GM12878 (cell line): ENCODE results near the gene CPSF4. TPM values are rescaled to one million over a fixed set of nuclear protein-coding genes. Genes with fewer than 3 reads are reported as not detected.

Experiments used
- ATAC-seq: fragments of 200-7000 bp; cut with Tn5 transposase; 3 replicates; pipeline ENCODE4 v1.9.1; 2020; ENCODE audit warnings: mild to moderate bottlenecking, moderate library complexity
- BruUV-seq: library from RNA; stranded (reverse); fragments of 400-500 nt; replicated peaks from 2 replicates; lab custom pipeline; 2021; lab: Mats Ljungman, UMichigan
- CTCF ChIA-PET: fragments of 300-600 bp; sonication (Branson Sonifier 250); formaldehyde crosslinking; extraction: SDS; loops from one replicate; lab custom pipeline; 2021; ENCODE audit warnings: inconsistent platforms; lab: Yijun Ruan, JAX
- POLR2A ChIA-PET: fragments of 350-600 bp; formaldehyde crosslinking; extraction: SDS; loops from one replicate; lab custom pipeline; 2021; ENCODE audit warnings: inconsistent platforms; lab: Charles Lee
- RAD21 ChIA-PET: fragments of 300-600 bp; sonication (Branson Sonifier 250); formaldehyde crosslinking; loops from one replicate; lab custom pipeline; 2023; ENCODE audit warnings: antibody characterized with exemption; ENCODE audit not compliant: unreplicated experiment; lab: Charles Lee
- SMC1A ChIA-PET: fragments of 300-600 bp; sonication (Branson Sonifier 250); formaldehyde crosslinking; loops from one replicate; lab custom pipeline; 2023; ENCODE audit not compliant: unreplicated experiment, uncharacterized antibody; lab: Charles Lee
- DNase-seq: peaks from one replicate; pipeline ENCODE4 v3.0.0-alpha.2; 2011; ENCODE audit warnings: low read depth, low spot score
- FAIRE-seq: peaks from 3 replicates; lab custom pipeline; 2011; peaks lifted over from hg19 to GRCh38; lab: Jason Lieb, UNC
- H2AFZ ChIP-seq: 2 replicates; pipeline ENCODE4 v1.6.0; 2011; ENCODE audit warnings: low read depth, low read length, control low read depth; ENCODE audit not compliant: control insufficient read depth
- H3K27ac ChIP-seq: 2 replicates; pipeline ENCODE4 v1.5.1; 2011; ENCODE audit warnings: control low read depth; ENCODE audit not compliant: control insufficient read depth, insufficient read depth
- H3K27me3 ChIP-seq, 2 experiments: replicated peaks in 1 of 2; 2 replicates each; pipeline versions ENCODE4 v1.6.0 to v1.6.1; 2011; ENCODE audit warnings: low read length in 1 of 2; ENCODE audit not compliant: control insufficient read depth in 2 of 2, insufficient read depth in 2 of 2
- H3K36me3 ChIP-seq, 2 experiments: 2 replicates each; pipeline ENCODE4 v1.5.1; 2011; ENCODE audit warnings: low read length in 1 of 2; ENCODE audit not compliant: control insufficient read depth in 2 of 2, insufficient read depth in 2 of 2
- H3K4me1 ChIP-seq: 2 replicates; pipeline ENCODE4 v1.6.1; 2011; ENCODE audit warnings: mild to moderate bottlenecking, low read length, moderate library complexity, mixed read lengths; ENCODE audit not compliant: control insufficient read depth, insufficient read depth
- H3K4me2 ChIP-seq: 2 replicates; pipeline ENCODE4 v1.6.0; 2011; ENCODE audit warnings: control low read depth; ENCODE audit not compliant: control insufficient read depth, insufficient read depth
- H3K4me3 ChIP-seq: fragments of 200-600 bp; sonication (generic); 2 replicates; pipeline ENCODE4 v1.5.1; 2016
- H3K79me2 ChIP-seq: 2 replicates; pipeline ENCODE4 v1.6.0; 2011; ENCODE audit warnings: low read length; ENCODE audit not compliant: control insufficient read depth, insufficient read depth
- H3K9ac ChIP-seq: 2 replicates; pipeline ENCODE4 v1.8.0; 2011; ENCODE audit warnings: low read length, control low read depth, mixed read lengths; ENCODE audit not compliant: control insufficient read depth, insufficient read depth
- H3K9me3 ChIP-seq: replicated peaks from 3 replicates; pipeline ENCODE4 v1.5.1; 2011; ENCODE audit warnings: mild to moderate bottlenecking, low read length; ENCODE audit not compliant: control insufficient read depth, insufficient read depth
- H4K20me1 ChIP-seq: 2 replicates; pipeline ENCODE4 v1.6.0; 2011; ENCODE audit not compliant: control insufficient read depth, insufficient read depth
- MYB ChIP-seq: fragments of 150-350 bp; IDR thresholded peaks from 2 replicates; pipeline ENCODE4 v1.6.1; 2014; ENCODE audit warnings: mild to moderate bottlenecking, low read depth, low read length, borderline replicate concordance
- PML ChIP-seq: IDR thresholded peaks from 2 replicates; pipeline ENCODE4 v1.6.1; 2012; ENCODE audit warnings: low read length, inconsistent platforms
- POLR2A ChIP-seq: IDR thresholded peaks from 2 replicates; pipeline ENCODE4 v1.6.1; 2011; ENCODE audit warnings: low read depth, mild to moderate bottlenecking, low read length
- ZNF207 ChIP-seq: fragments of 450-650 bp; IDR thresholded peaks from 2 replicates; pipeline ENCODE4 v1.6.1; 2014; ENCODE audit warnings: antibody characterized with exemption, mild to moderate bottlenecking, borderline replicate concordance
- WGBS: methylation state at CpG from one replicate; pipeline ENCODE4 v1.1.6; 2016; ENCODE audit warnings: low lambda C conversion rate; ENCODE audit not compliant: insufficient replicate concordance, insufficient coverage; ENCODE audit errors: missing lambda C conversion rate; 5-methylcytosine and 5-hydroxymethylcytosine counted together
- in situ Hi-C: fragments of 300-500 bp; cut with MboI; formaldehyde crosslinking; loops from 9 replicates; pipeline ENCODE4 v1.14.3; 2018; ENCODE audit warnings: mixed read lengths
- intact Hi-C: fragments of 100-400 bp; cut with micrococcal nuclease; formaldehyde crosslinking; loops from one replicate; pipeline ENCODE4 v1.14.2; 2022; ENCODE audit not compliant: unreplicated experiment
- polyA plus RNA-seq, 11 experiments: library from polyadenylated mRNA; depleted of rRNA in 4 of 11; unstranded in 6 of 11; stranded (reverse) in 5 of 11; fragments of >200 nt; fragmentation: Nextera tagmentation in 4 of 11; fragmentation: Illumina TruSeq in 1 of 11; extraction: Ambion mirVana in 4 of 11; extraction: Trizol in 1 of 11; gene quantifications; 1 replicate in 1 of 11; 2 replicates in 10 of 11; pipeline versions ENCODE4 v1.2.1 to v1.2.3, GENCODE V29; 2011 to 2016; ENCODE audit warnings: inconsistent platforms in 2 of 11, missing spikeins in 2 of 11, low read depth in 1 of 11
- total RNA-seq, 4 experiments: library from RNA; depleted of rRNA in 3 of 4; stranded (reverse); fragments of >200 nt in 3 of 4; fragmentation: Illumina TruSeq in 1 of 4; extraction: Trizol in 1 of 4; gene quantifications; 2 replicates each; pipeline versions ENCODE4 v1.2.1 to v1.2.3, GENCODE V29; 2013 to 2021
- TF ChIP-seq, protein P1 (sequence below): IDR thresholded peaks from 2 replicates; pipeline ENCODE4 v1.6.1; 2012; ENCODE audit warnings: low read depth, low read length, improper control_type of control experiment

CPSF4 gene
- total and polyA plus RNA-seq, 10 of the 15 experiments (the other 5 are each of a cell fraction or from before 2014, with no cell fraction given): 13.6 to 70.1 (median 45.0) TPM

GRCh38 chr7:99419323-99420021 is 19.3 kb upstream of the CPSF4 start:
- RAD21 ChIA-PET: no interaction called here

DNA sequence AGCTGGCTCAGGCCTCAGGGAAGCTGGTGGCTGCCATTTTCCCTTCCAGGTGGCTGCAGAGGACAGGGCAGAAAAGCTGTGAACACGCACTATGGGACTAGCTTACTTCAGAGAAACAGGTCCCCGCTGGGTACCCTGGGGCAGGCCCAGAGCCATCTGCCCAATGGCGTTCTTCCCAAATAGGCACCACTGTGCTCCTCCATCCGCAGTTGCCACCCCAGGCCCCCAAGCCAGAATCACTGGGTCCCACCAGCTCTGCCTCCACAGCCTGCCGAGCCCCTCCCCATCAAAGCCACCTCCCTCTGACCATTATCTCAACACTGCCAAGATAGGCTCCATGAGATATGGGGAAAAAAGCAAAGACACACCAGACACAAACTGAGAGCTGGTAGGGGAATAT is 18.5 kb upstream of the CPSF4 start:
- BruUV-seq: no TSS peak
- TF ChIP-seq PML: 0 out of 2 replicates have a peak, but pooled peaks have one; percentile 3
- TF ChIP-seq MYB: no peak
- ChIA-PET SMC1A (interaction anchor here (1.5 kb wide), 1 partner anchor 15 kb away, joined by 4 read pairs; no protein-coding TSS in a partner anchor), CTCF (interaction anchor here (0.6 to 1.4 kb wide), 3 partner anchors 11 to 340 kb away, joined by 3 read pairs; partner anchors contain the start of gene BUD31), RAD21 (no interaction called here), POLR2A (interaction anchor here (0.8 to 1.7 kb wide), 3 partner anchors 11 to 17 kb away, joined by 3 to 7 read pairs (median 3); partner anchors contain the start of gene BUD31)
- Histone ChIP-seq H3K27me3 (no peaks in the 10 kb centered on the region), H3K9ac (no peak overlapping the region), H4K20me1 (no peaks in the 10 kb centered on the region), H3K4me1 (no peaks in the 10 kb centered on the region), H2AFZ (no peak overlapping the region), H3K4me2 (no peak overlapping the region), H3K27ac (no peak overlapping the region), H3K9me3 (no peaks in the 10 kb centered on the region), H3K36me3 (peaks cover 11 to 35% of the 10 kb centered on the region in 2 experiments), H3K4me3 (no peak overlapping the region), H3K79me2 (no peaks in the 10 kb centered on the region)
- intact Hi-C loops: no loop called here
- DNase-seq (no peak), ATAC-seq (no peak), FAIRE-seq (no peak)
- WGBS: 98% methylated on average over 5 of the region's 5 CpGs
- in situ Hi-C loops: no loop called here

More at GRCh38 chr7:99419323-99420021, 19.3 kb upstream of the CPSF4 start:
- Histone ChIP-seq H3K9me3 (no peaks in the 10 kb centered on the region), H3K27ac (no peak overlapping the region), H3K9ac (no peak overlapping the region), H3K4me1 (no peaks in the 10 kb centered on the region), H4K20me1 (no peaks in the 10 kb centered on the region), H2AFZ (no peak overlapping the region), H3K79me2 (no peaks in the 10 kb centered on the region), H3K27me3 (no peaks in the 10 kb centered on the region), H3K36me3 (peaks cover 19 to 30% of the 10 kb centered on the region in 2 experiments), H3K4me2 (no peak overlapping the region), H3K4me3 (no peak overlapping the region)
- in situ Hi-C loops: no loop called here
- intact Hi-C loops: no loop called here
- ChIA-PET CTCF (interaction anchor here (1.0 to 1.4 kb wide), 2 partner anchors 10 to 55 kb away, joined by 3 read pairs; partner anchors contain the start of gene BUD31), SMC1A (interaction anchor here (1.5 kb wide), 1 partner anchor 16 kb away, joined by 4 read pairs; no protein-coding TSS in a partner anchor), POLR2A (interaction anchor here (0.5 to 1.7 kb wide), 3 partner anchors 10 to 92 kb away, joined by 3 to 7 read pairs (median 3); partner anchors contain the start of gene BUD31)
- no TSS peak for BruUV-seq
- TF ChIP-seq, protein P1, sequence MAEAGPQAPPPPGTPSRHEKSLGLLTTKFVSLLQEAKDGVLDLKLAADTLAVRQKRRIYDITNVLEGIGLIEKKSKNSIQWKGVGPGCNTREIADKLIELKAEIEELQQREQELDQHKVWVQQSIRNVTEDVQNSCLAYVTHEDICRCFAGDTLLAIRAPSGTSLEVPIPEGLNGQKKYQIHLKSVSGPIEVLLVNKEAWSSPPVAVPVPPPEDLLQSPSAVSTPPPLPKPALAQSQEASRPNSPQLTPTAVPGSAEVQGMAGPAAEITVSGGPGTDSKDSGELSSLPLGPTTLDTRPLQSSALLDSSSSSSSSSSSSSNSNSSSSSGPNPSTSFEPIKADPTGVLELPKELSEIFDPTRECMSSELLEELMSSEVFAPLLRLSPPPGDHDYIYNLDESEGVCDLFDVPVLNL: no peak
- TF ChIP-seq ZNF207: no peak
- TF ChIP-seq POLR2A: peak; percentile 64
- no peak for ATAC-seq
- no peak for FAIRE-seq
- 95% methylated on average over 20 of the region's 29 CpGs for WGBS
- DNase-seq: no peak
